NCI-H1417 treated with DMSO at 0.1 percent for 48 hours (cell line): ENCODE data around the gene ZBTB9.

ENCODE experiments used
- DNase-seq: peaks from one replicate; lab custom pipeline; 2025; lab: John Stamatoyannopoulos, UW

ZBTB9 gene, protein sequence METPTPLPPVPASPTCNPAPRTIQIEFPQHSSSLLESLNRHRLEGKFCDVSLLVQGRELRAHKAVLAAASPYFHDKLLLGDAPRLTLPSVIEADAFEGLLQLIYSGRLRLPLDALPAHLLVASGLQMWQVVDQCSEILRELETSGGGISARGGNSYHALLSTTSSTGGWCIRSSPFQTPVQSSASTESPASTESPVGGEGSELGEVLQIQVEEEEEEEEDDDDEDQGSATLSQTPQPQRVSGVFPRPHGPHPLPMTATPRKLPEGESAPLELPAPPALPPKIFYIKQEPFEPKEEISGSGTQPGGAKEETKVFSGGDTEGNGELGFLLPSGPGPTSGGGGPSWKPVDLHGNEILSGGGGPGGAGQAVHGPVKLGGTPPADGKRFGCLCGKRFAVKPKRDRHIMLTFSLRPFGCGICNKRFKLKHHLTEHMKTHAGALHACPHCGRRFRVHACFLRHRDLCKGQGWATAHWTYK

DNA sequence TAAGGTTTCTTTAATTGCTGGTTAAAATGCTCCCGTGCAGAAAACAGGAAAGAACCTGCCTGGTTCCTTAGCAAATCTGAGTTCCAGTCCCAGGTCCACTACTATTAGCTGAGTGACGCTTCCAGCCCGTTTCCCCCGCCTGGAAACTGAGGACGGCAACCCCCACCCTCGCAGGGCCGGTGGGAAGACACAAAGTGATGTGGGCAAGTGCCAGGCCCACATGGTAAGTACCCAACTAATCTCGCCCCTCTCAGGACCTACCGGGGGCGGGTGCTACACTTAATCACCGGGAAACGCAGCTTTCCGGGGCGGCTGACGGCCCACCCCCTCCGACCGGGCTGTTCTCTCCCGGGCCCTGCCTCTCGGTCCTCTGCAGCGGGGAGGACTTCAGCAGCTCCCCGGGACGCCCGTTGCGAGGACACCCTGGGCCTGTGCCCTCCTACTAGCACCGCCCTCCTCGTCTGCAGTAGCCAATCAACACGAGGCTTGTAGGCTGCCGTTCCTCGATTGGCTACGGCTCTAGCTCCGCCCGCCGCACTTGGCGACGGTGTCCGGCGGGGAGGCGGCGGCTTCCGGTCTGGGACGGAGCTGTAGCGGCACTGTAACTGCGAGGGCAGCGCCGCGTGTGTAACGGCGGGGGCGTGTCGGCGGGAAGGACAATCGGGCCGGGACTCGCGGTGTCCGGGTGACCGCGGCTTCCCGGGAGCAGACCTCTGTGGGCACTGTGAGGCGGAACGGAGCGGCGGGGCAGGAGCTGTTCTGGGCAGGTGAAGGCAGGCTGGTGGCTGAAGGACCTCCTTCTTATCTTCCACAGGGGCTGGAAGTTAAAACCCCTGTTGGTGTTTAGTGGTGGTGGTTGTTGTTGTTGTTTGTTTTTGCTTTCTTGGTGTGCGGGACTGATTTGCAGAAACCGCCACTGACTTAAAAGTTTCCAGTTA is at the start of gene ZBTB9:
TSS of gene ZBTB9 (plus strand) at position 568 of the 938 bp plus-strand sequence. CDS start 525 bp downstream, outside the sequence.
- DNase-seq = peak; percentile 80

DNA sequence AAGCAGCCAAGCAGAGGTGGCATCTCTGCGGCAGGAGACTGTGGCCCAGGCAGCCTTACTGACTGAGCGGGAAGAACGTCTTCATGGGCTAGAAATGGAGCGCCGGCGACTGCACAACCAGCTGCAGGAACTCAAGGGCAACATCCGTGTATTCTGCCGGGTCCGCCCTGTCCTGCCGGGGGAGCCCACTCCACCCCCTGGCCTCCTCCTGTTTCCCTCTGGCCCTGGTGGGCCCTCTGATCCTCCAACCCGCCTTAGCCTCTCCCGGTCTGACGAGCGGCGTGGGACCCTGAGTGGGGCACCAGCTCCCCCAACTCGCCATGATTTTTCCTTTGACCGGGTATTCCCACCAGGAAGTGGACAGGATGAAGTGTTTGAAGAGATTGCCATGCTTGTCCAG is 49.5 kb upstream of the ZBTB9 start:
- no peak for DNase-seq

DNA sequence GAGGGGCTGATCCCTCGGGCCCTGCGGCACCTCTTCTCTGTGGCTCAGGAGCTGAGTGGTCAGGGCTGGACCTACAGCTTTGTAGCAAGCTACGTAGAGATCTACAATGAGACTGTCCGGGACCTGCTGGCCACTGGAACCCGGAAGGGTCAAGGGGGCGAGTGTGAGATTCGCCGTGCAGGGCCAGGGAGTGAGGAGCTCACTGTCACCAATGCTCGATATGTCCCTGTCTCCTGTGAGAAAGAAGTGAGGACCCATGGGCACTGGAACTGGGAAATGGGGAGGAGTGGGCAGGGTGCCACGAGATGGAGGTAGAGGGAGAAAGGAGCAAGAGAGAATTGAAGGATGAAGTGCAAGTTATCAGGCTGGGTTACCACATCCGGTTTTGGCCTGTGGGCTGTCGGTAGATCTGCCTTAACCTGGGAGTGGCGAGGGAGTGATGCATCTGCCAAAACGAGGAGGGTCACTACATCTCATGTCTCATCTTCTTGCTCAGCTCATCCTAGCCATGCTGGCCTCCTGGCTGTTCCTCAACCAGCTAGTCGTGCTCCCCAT is 48.9 kb upstream of the ZBTB9 start:
- no peak for DNase-seq

DNA sequence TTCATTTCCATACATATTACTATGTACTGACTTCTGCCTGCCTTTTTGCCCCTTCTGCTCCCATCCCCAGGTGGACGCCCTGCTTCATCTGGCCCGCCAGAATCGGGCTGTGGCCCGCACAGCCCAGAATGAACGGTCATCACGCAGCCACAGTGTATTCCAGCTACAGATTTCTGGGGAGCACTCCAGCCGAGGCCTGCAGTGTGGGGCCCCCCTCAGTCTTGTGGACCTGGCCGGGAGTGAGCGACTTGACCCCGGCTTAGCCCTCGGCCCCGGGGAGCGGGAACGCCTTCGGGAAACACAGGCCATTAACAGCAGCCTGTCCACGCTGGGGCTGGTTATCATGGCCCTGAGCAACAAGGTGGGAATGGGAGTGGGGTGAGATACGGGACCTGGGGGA is 48.2 kb upstream of the ZBTB9 start:
- DNase-seq = no peak

DNA sequence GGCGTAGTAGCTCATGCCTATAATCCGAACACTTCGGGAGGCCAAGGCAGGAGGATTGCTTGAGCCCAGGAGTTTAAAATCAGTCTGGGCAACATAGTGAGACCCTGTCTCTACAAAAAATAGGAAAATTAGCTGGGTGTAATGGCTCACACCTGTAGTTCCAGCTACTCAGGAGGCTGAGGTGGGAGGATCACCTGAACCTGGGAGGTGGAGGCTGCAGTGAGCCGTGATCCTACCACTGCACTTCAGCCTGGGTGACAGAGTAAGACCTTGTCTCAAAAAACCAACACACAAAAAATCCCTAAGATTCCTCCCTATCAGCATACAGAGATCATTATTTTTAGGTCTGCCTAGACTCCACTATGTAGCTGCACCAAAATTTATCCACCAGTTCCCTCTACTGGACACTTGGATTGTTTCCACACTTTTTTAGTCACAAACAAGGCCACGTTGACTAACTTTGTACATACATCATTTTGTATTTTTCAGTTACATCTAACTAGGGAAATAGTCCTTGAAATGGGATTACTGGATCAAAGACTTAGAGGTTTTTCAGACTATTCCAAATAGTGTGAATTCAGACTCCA is 47.2 kb upstream of the ZBTB9 start:
- DNase-seq = no peak

DNA sequence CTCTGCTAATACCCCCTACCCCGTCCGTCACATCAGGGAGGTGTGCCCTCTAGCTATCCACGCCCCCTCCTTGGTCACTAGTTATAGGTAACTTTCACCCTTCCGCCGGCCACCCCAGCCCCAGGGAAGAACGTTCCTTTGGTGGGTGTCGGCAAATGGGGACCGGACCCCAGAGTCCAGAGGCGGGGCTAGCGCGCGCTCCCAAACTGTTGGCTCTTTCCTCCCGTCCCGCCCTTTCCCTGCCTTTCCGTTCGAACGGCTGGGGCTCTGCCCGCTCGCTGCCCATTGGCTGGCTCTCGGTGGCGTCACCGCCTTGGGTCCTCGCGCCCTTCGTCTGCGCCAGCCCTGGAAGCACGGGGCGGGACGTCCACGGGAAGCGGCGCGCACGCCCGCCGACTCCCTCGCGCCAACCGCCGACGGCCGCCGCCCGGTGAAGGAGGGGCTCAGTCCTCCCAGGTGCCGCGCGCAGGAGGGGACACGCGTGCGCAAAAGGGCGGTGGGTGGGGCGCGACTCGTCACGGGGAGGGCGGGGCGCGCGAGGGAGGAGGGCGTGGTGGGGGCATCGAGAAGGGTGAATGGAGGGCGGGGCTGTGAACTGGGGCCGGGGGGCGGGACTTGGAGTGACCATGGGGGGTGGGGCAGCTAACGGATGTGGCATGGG is 44.2 kb upstream of the ZBTB9 start:
- peak; percentile 92 for DNase-seq

DNA sequence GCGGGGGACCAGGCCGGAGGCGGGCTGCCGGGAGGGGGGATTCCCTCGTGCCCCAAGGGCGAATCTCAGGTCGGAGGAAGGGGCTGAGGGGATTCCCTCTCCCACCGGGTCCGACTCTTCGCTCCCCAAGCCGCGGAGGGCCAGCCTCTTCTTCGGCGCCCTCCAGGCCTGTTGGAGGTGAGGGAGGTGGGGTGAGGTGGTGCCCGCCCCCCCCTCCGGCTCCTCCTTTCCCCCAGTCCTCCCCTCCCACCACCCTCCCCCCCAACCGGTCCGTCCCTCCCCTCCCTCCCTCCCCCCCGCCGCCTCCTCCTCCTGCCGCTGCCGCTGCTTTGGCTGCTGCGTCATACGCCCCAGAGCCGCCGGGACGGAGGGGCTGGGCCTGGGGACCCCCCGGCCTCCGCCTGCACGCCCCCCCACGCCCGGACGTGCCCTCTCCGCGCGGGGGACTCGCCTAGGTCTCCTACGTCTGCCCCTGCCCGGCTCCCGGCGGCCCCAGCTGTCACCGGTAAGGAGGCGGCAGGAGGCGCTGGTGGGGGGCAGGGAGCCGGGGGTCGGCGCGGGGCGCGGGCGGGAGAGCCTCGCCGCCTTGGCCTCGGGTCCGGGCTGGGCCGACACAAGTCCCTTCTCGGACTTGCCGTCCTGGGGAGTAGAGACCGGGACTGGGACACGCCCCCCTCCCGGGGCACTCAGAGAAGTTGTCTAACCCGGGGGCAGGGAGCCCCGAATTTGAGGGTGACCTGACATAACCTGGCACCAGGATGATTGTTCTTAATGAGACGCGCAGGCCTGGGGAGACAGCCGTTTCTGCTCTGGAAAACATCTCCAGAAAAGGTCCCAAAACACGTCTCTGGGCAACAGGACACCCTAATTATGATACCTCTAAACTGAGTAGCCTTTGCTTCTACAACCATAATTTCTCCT is 43.4 kb upstream of the ZBTB9 start, which contains the start of gene PHF1:
TSS of gene PHF1 (plus strand) at position 304 of the 921 bp plus-strand sequence. CDS start 1,250 bp downstream, outside the sequence.
- no peak for DNase-seq

DNA sequence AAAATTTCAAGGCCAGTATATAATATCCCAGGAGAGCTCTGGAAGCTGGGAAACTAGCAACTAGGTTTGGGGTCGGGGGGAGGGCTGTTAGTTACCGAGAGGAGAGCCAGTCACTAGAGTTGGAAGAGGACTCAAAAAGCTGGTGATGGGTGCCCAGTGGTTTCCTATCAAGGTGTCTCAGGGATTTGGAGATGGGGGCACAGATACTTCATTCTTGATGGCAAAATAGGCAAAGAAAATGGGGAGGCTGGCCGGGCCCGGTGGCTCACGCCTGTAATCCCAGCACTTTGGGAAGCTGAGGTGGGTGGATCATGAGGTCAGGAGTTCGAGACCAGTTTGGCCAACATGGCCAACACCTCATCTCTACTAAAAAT is 42.8 kb upstream of the ZBTB9 start:
- no peak for DNase-seq

DNA sequence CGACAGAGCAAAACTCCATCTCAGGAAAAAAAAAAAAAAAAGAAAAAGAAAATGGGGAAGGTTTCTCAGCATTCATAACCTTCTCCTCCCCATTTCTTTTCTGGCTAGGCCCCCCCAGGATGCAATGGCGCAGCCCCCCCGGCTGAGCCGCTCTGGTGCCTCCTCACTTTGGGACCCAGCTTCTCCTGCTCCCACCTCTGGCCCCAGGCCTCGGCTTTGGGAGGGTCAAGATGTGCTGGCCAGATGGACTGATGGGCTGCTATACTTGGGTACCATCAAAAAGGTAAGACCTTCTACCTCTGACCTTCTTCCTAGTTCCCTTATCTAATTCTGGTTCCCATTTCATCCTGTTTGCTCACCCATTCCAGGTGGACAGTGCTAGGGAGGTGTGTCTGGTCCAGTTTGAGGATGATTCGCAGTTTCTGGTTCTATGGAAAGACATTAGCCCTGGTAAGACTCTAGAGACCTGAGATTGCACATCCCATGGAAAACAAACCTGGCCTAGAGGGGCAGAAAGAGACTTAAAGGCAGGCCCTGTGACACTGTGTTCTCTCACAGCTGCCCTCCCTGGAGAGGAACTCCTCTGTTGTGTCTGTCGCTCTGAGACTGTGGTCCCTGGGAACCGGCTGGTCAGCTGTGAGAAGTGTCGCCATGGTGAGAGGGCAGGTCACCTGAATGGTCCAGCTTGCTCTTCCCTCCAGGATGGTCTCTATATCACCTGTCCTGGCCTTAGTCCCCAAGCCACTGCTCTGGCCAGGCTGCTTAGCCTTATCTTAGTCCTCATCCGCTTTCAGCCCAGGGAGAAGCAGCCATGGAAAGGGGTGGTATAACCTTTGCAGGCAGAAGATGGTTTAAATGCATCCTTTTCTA is 42.0 kb upstream of the ZBTB9 start:
- DNase-seq = no peak

DNA sequence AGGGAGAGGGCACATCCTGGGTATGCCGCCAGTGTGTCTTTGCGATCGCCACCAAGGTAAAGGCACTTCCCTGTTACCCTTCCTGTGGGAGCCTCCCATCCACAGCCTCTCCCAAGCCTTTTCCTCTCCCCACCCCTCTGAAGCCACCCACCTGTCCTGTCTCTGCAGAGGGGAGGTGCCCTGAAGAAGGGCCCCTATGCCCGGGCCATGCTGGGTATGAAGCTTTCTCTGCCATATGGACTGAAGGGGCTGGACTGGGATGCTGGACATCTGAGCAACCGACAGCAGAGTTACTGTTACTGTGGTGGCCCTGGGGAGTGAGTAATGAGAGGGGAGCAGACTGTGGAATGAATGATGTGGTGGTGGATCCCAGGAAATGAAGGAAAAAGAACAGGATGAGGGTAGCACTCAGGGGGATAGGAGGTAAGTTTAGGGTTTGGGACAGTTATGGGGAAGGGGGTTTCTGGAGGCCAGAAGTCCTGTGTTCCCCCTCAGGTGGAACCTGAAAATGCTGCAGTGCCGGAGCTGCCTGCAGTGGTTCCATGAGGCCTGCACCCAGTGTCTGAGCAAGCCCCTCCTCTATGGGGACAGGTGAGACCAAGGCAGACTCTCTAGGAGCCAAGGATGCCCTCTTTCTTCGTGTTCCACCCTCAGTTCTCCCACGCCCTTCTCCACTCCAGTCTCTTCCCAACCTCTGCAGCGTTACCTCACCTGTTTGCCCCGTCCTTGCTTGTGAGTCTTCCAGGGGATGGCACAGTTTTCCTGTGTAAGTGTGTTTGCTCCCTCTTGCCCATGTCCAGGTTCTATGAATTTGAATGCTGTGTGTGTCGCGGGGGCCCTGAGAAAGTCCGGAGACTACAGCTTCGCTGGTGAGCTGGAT is 40.9 kb upstream of the ZBTB9 start:
- DNase-seq = no peak

DNA sequence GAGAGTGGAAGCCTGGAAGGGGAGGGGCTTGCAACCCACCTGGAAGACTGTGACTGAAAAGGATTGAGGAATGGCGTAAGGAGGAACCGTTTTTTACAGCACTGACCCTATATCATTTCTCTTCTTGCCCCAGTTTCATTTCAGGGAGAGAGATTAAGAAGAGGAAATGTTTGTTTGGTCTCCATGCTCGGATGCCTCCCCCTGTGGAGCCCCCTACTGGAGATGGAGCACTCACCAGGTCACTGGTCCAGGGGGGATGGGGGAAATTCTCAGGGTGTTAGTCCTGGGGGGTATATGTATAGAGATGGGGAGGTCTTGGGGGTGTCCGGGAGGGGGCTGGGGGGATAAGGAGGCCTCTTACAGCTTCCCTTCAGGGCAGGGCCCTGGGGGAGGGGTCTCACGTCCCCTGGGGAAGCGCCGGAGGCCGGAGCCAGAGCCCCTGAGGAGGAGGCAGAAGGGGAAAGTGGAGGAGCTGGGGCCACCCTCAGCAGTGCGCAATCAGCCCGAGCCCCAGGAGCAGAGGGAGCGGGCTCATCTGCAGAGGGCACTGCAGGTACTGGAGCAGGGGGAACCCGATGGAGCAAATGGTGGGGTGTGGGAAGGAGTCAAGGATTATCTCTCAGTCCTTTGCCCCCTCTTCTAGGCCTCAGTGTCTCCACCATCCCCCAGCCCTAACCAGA is 39.6 kb upstream of the ZBTB9 start:
- DNase-seq = no peak

DNA sequence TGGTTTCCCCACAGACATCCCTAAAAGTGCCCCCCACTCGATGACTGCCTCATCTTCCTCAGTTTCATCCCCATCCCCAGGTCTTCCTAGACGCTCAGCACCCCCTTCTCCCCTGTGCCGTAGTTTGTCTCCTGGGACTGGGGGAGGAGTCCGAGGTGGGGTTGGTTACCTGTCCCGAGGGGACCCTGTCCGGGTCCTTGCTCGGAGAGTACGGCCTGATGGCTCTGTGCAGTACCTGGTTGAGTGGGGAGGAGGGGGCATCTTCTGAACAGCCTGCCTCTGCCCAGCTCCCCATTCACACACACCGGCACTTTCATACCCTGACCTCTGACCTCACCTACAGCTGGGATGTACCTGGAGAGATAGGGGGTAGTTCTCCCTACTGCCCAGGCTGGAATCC is 38.5 kb upstream of the ZBTB9 start:
- DNase-seq = no peak

DNA sequence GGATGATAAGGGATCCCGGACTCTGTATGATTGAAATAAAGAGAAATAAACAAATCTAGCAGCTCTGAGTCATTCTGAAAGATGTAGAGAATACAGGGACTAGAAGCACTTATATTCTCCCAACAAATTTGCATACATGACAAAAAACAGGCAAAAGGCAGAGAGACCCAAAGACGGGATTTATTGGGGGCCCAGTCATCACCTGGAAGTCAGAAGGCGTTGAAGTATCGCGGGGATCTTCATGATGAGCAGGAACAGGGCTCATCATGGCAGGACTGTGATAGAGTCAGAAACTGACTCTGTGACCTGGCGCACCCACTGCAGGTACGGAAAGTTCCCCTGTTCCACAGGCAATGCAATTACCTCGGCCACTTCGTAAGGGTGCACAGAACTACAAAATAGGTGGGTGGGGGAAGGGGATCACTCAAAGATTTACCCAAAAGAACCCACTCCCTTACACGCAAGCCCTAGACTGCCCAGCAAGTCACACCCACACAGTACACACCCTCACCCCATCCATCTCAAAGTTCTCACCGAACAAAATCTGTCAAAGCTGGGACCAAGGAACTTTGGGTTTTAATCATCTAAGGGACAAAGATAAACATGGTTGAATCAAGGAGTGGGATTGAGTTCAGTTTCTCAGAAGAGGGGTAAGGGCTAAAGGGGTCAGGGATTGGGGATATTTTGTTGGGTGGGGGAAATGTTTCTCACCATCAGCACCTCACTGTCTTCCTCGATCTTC is 37.8 kb upstream of the ZBTB9 start:
- no peak for DNase-seq

DNA sequence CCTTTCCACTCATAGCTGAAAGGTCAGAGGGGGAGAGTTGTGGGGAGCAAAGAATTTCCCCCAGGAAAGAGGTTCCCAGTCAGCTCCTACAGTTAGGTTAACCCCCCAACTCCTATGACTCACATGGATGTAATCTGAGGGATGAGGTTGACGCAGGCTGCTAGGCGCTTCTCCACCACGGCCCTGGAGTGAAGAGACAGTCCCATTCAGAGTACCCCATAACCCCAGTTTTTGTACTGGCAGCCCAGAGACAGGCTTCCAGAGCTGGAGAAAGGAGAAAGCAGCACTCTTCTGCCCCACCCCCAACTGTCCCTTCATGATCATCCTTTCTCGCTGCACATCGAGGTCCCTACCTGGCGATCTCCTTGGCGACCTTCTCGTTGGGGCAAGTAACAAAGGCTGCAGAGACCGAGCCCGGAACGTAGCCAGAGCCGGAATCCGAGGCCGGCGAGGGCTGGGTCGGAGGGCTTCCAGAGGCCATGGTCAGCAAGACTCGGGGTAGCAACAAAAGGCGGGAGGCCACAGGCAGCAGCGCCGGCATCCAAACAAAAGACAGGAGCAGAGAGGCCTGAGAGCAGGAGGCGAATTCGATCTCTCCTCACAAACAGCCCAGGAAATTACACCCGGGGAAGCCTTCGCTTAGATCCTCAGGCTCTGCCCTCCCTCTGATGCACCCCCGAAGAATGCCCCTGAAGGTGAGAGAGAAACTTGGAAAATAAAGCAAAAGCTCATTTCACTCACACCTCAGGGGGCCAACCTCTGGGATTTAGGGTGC is 37.1 kb upstream of the ZBTB9 start:
- DNase-seq = no peak

DNA sequence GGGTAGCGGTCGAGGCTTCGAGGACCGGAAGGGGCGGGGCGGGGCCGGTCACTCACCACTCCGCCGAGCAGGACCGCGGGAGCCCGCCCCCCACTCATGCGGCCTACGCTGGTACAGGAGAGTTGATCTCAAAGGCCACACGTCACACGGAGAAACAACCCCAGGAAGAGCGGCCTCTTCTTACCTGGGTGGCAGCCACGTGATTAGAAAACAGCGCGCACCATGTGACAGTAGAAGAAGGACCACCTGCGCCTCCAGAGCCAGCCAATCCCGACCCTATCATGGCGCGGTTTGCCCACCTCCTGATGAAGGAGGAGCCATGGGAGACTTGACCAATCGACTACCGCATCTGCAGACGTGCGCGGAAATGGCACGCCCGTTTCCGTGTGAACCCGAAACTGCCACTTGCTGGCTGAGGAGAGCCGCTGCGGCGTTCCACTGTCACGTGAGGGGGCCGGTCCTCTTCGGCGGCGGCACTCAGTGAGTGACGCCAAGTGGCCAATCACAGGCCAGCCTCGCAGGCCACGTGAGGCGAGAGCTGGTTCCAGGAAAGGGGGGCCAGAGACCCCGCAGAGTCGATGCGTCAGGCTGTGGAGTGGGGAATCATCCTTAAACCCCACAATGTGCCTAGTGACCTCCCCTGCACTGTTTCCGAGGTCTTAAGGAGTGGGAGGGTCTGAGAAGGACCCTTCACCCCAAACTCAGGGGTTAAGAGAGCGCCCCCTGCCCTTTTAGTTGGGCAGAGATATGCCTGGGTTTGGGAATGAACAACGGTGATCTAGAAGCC is 36.3 kb upstream of the ZBTB9 start, which contains the start of gene CUTA:
TSS of gene CUTA (minus strand) at position 205 of the 787 bp plus-strand sequence. CDS start at position 98, 107 bp downstream.
- peak; percentile 95 for DNase-seq
